Adipocyte (in vitro differentiated cells): ENCODE measurements around the gene SLC6A17.

Experiments
- DNase-seq: peaks from one replicate; pipeline ENCODE4 v3.0.0-alpha.2; 2015; ENCODE audit warnings: low read depth
- H3K27me3 ChIP-seq: replicated peaks from 2 replicates; pipeline ENCODE4 v1.7.0; 2013; ENCODE audit warnings: mild to moderate bottlenecking, low read length, moderate library complexity; ENCODE audit not compliant: control insufficient read depth, insufficient read depth
- H3K36me3 ChIP-seq: 2 replicates; pipeline ENCODE4 v1.7.0; 2013; ENCODE audit warnings: low read length, mild to moderate bottlenecking, moderate library complexity; ENCODE audit not compliant: control insufficient read depth, insufficient read depth, severe bottlenecking
- H3K4me1 ChIP-seq: 2 replicates; pipeline ENCODE4 v1.7.0; 2013; ENCODE audit warnings: mild to moderate bottlenecking, low read length, moderate library complexity; ENCODE audit not compliant: control insufficient read depth, insufficient read depth
- H3K4me3 ChIP-seq: 2 replicates; pipeline ENCODE4 v1.7.0; 2013; ENCODE audit warnings: mild to moderate bottlenecking, low read length, moderate library complexity
- H3K9ac ChIP-seq: 2 replicates; pipeline ENCODE4 v1.7.0; 2013; ENCODE audit warnings: mild to moderate bottlenecking, low read length, moderate library complexity
- H3K9me3 ChIP-seq: 2 replicates; pipeline ENCODE4 v1.7.0; 2013; ENCODE audit warnings: mild to moderate bottlenecking, low read length, moderate library complexity; ENCODE audit not compliant: control insufficient read depth

The SLC6A17 gene

GRCh38 chr1:110215621-110216515, 65.6 kb downstream of the SLC6A17 start:
- DNase-seq = no peak
- peaks cover 30% of the 10 kb centered on the region for H3K4me1 ChIP-seq
- H3K4me3 ChIP-seq = no peak overlapping the region
- H3K9me3 ChIP-seq = no peaks in the 10 kb centered on the region
- H3K36me3 ChIP-seq = no peaks in the 10 kb centered on the region
- H3K9ac ChIP-seq = no peak overlapping the region
- no peaks in the 10 kb centered on the region for H3K27me3 ChIP-seq

- Histone ChIP-seq H3K27me3 (no peaks in the 10 kb centered on the region), H3K9me3 (no peaks in the 10 kb centered on the region), H3K9ac (no peak overlapping the region), H3K4me3 (no peak overlapping the region), H3K36me3 (no peaks in the 10 kb centered on the region), H3K4me1 (peaks cover 25% of the 10 kb centered on the region)
- DNase-seq = no peak
These were observed 66.7 kb downstream of the SLC6A17 start for GRCh38 chr1:110216844-110217444.

GRCh38 chr1:110218137-110218536, 67.8 kb downstream of the SLC6A17 start:
- peaks cover 17% of the 10 kb centered on the region for H3K4me1 ChIP-seq
- no peaks in the 10 kb centered on the region for H3K27me3 ChIP-seq
- no peak overlapping the region for H3K9ac ChIP-seq
- H3K4me3 ChIP-seq = no peak overlapping the region
- H3K36me3 ChIP-seq = no peaks in the 10 kb centered on the region
- H3K9me3 ChIP-seq = no peaks in the 10 kb centered on the region
- no peak for DNase-seq

GRCh38 chr1:110218739-110219138, 68.4 kb downstream of the SLC6A17 start:
- Histone ChIP-seq H3K36me3 (peaks cover 4% of the 10 kb centered on the region), H3K27me3 (no peaks in the 10 kb centered on the region), H3K4me3 (no peak overlapping the region), H3K9me3 (no peaks in the 10 kb centered on the region), H3K9ac (no peak overlapping the region), H3K4me1 (peaks cover 11% of the 10 kb centered on the region)
- DNase-seq = no peak

- H3K4me1 ChIP-seq = no peaks in the 10 kb centered on the region
These were observed 70.0 kb downstream of the SLC6A17 start for GRCh38 chr1:110220324-110220723.

GRCh38 chr1:110221119-110221518, 70.8 kb downstream of the SLC6A17 start:
- H3K36me3 ChIP-seq = peaks cover 4% of the 10 kb centered on the region
- no peak overlapping the region for H3K9ac ChIP-seq
- H3K4me3 ChIP-seq = no peak overlapping the region
- no peaks in the 10 kb centered on the region for H3K4me1 ChIP-seq
- H3K9me3 ChIP-seq = no peaks in the 10 kb centered on the region
- no peak for DNase-seq
- no peaks in the 10 kb centered on the region for H3K27me3 ChIP-seq

More at GRCh38 chr1:110220324-110220723, 70.0 kb downstream of the SLC6A17 start:
- Histone ChIP-seq H3K9ac (no peak overlapping the region), H3K36me3 (peaks cover 4% of the 10 kb centered on the region), H3K4me3 (no peak overlapping the region), H3K9me3 (no peaks in the 10 kb centered on the region), H3K27me3 (no peaks in the 10 kb centered on the region)
- no peak for DNase-seq

GRCh38 chr1:110223127-110223526, 72.8 kb downstream of the SLC6A17 start:
- DNase-seq = no peak
- Histone ChIP-seq H3K36me3 (peaks cover 4% of the 10 kb centered on the region), H3K4me3 (no peak overlapping the region), H3K4me1 (no peaks in the 10 kb centered on the region), H3K9ac (no peak overlapping the region), H3K9me3 (no peaks in the 10 kb centered on the region), H3K27me3 (no peaks in the 10 kb centered on the region)

- H3K4me1 ChIP-seq = no peaks in the 10 kb centered on the region
- H3K36me3 ChIP-seq = peaks cover 4% of the 10 kb centered on the region
- DNase-seq = no peak
- H3K27me3 ChIP-seq = no peaks in the 10 kb centered on the region
- no peak overlapping the region for H3K4me3 ChIP-seq
- H3K9me3 ChIP-seq = no peaks in the 10 kb centered on the region
- H3K9ac ChIP-seq = no peak overlapping the region
These were observed 73.3 kb downstream of the SLC6A17 start for GRCh38 chr1:110223581-110223980.

- Histone ChIP-seq H3K4me1 (no peaks in the 10 kb centered on the region), H3K4me3 (no peak overlapping the region), H3K9ac (no peak overlapping the region), H3K36me3 (peaks cover 4% of the 10 kb centered on the region), H3K27me3 (no peaks in the 10 kb centered on the region), H3K9me3 (no peaks in the 10 kb centered on the region)
- no peak for DNase-seq
These were observed 74.1 kb downstream of the SLC6A17 start for GRCh38 chr1:110224240-110224995.

GRCh38 chr1:110225212-110225611, 74.9 kb downstream of the SLC6A17 start:
- Histone ChIP-seq H3K9ac (no peak overlapping the region), H3K36me3 (peaks cover 4% of the 10 kb centered on the region), H3K4me1 (no peaks in the 10 kb centered on the region), H3K27me3 (no peaks in the 10 kb centered on the region), H3K9me3 (no peaks in the 10 kb centered on the region), H3K4me3 (no peak overlapping the region)
- no peak for DNase-seq

- Histone ChIP-seq H3K4me3 (no peak overlapping the region), H3K36me3 (peaks cover 4% of the 10 kb centered on the region), H3K9me3 (no peaks in the 10 kb centered on the region), H3K9ac (no peak overlapping the region), H3K4me1 (no peaks in the 10 kb centered on the region), H3K27me3 (no peaks in the 10 kb centered on the region)
- no peak for DNase-seq
These were observed 75.6 kb downstream of the SLC6A17 start for GRCh38 chr1:110225756-110226404.
